SH-SY5Y (cell line): ENCODE data around the gene CIAO1.

ENCODE experiments used
- GATA2 ChIP-seq: IDR thresholded peaks from 2 replicates; pipeline ENCODE4 v1.6.1; 2011; ENCODE audit warnings: mild to moderate bottlenecking, low read depth, low read length
- GATA3 ChIP-seq: IDR thresholded peaks from 2 replicates; pipeline ENCODE4 v1.6.1; 2011; ENCODE audit warnings: low read depth, mild to moderate bottlenecking, low read length, moderate library complexity

DNA sequence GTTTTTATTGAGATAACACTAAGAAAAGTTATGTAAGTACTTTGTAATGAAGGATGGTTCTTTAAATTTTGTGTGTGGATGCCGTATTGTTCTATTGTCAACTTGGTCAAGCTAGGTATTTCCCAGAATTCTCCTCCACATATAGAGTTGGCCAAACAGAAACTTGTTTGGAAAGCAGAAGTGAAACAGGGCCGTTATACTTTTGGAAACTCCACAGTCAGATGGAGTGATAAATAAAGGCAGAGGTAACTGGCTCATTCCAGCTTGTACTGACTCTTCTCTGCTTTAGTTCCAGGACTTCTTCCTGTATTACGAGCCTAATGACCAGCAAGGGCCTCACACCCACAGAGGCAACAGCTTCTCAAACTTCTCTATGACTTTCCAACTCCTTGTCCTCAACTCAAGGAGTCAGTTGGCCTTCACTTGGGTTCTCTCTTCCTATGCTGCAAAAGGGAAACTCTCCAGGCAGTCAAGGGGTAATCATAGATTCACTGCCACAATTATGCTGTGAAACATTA, 41.0 kb upstream of the CIAO1 start:
- no peak for TF ChIP-seq GATA2
- TF ChIP-seq GATA3: no peak
